ENCODE data around the gene STAP2.
"Not testable (repeated sequence)": the region's sequence is repeated elsewhere in the genome, so short reads cannot be mapped to it uniquely, and the experiment has no call there.

DNA sequence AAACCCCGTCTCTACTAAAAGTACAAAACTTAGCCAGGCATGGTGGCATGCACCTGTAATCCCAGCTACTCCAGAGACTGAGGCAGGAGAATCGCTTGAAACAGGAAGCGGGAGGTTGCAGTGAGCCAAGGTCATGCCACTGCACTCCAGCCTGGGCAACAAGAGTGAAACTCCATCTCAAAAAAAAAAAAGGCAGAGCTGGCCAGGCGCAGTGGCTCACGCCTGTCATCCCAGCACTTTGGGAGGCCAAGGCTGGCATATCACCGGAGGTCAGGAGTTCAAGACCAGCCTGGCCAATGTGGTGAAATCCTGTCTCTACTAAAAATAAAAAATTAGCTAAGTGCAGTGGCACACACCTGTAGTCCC is 64.3 kb downstream of the STAP2 start:
- TF ChIP-seq POLR2A (IDR thresholded peaks at IDR 0.05; ENCODE audit: low read length); GATA1 (IDR thresholded peaks at IDR 0.05; ENCODE audit: low read depth, low read length): not testable (repeated sequence)
